GF-D8 (cell line): ENCODE results near the gene PYDC1.
"Not testable (repeated sequence)": the region's sequence is repeated elsewhere in the genome, so short reads cannot be mapped to it uniquely, and the experiment has no call there.

Experiments used
- DNase-seq: peaks from one replicate; lab custom pipeline; 2025; lab: John Stamatoyannopoulos, UW

The PYDC1 gene

GRCh38 chr16:31216422-31217135 lies at the start of gene PYDC1:
TSS of gene PYDC1 (minus strand) at chr16:31217135. CDS start at chr16:31217028, 107 bp downstream.
- no peak for DNase-seq

- DNase-seq, result no peak
These were observed 48.7 kb upstream of the PYDC1 start for GRCh38 chr16:31265329-31266245.

- DNase-seq, result no peak
These were observed 45.1 kb upstream of the PYDC1 start for GRCh38 chr16:31262084-31262483.

- DNase-seq, result peak; percentile 75
These were observed 43.4 kb upstream of the PYDC1 start for GRCh38 chr16:31260136-31260931.

- DNase-seq, result no peak
These were observed 41.4 kb upstream of the PYDC1 start for GRCh38 chr16:31258366-31258765.

GRCh38 chr16:31256466-31256865 lies 39.5 kb upstream of the PYDC1 start:
- no peak for DNase-seq

- peak; percentile 94 for DNase-seq
These were observed 36.7 kb upstream of the PYDC1 start for GRCh38 chr16:31253642-31254045.

- no peak for DNase-seq
These were observed 34.5 kb upstream of the PYDC1 start for GRCh38 chr16:31251435-31251834.

- DNase-seq, result no peak
These were observed 33.9 kb upstream of the PYDC1 start for GRCh38 chr16:31250782-31251384.

GRCh38 chr16:31248344-31248743 lies 31.4 kb upstream of the PYDC1 start:
- no peak for DNase-seq

- no peak for DNase-seq
These were observed 29.4 kb upstream of the PYDC1 start for GRCh38 chr16:31246296-31246695.

- not testable (repeated sequence) for DNase-seq
These were observed 28.7 kb upstream of the PYDC1 start for GRCh38 chr16:31245598-31245997.

- DNase-seq, result peak; percentile 96
These were observed 27.1 kb upstream of the PYDC1 start for GRCh38 chr16:31243734-31244670.

GRCh38 chr16:31242206-31242605 lies 25.3 kb upstream of the PYDC1 start:
- DNase-seq, result no peak

GRCh38 chr16:31238041-31238440 lies 21.1 kb upstream of the PYDC1 start:
- no peak for DNase-seq

GRCh38 chr16:31229501-31229900 lies 12.6 kb upstream of the PYDC1 start:
- DNase-seq, result no peak

- DNase-seq, result no peak
These were observed 11.3 kb upstream of the PYDC1 start for GRCh38 chr16:31228206-31228605.

GRCh38 chr16:31225193-31225592 lies 8.3 kb upstream of the PYDC1 start:
- DNase-seq, result no peak

- no peak for DNase-seq
These were observed 7.4 kb upstream of the PYDC1 start for GRCh38 chr16:31224092-31224955.

GRCh38 chr16:31223044-31223443 lies 6.1 kb upstream of the PYDC1 start:
- no peak for DNase-seq
